HEK293 (cell line): ENCODE measurements around the gene CEP44.

Experiments used
- CTCF ChIA-PET: fragments of 350-600 bp; formaldehyde crosslinking; extraction: SDS; loops from one replicate; lab custom pipeline; 2021; ENCODE audit warnings: antibody characterized with exemption; lab: Yijun Ruan, JAX
- POLR2A ChIA-PET: fragments of 300-600 bp; formaldehyde crosslinking; extraction: SDS; loops from one replicate; lab custom pipeline; 2020; ENCODE audit warnings: antibody characterized with exemption, inconsistent platforms; lab: Yijun Ruan, JAX
- H3K27ac ChIP-seq: fragments of 200-500 bp; sonication (Bioruptor generic); 2 replicates; pipeline ENCODE4 v1.5.1; 2014; ENCODE audit warnings: low read depth, low read length, control low read depth, inconsistent platforms; ENCODE audit errors: extremely low read depth
- H3K36me3 ChIP-seq, 2 experiments: fragments of 200-500 bp in 1 of 2; sonication (Bioruptor generic) in 1 of 2; 1 replicate in 1 of 2; 2 replicates in 1 of 2; pipeline ENCODE4 v1.5.1; 2014 to 2017; ENCODE audit warnings: inconsistent platforms in 2 of 2, low read length in 2 of 2; ENCODE audit not compliant: control insufficient read depth in 2 of 2, insufficient read depth in 1 of 2
- H3K4me1 ChIP-seq: fragments of 200-500 bp; sonication (Bioruptor generic); 2 replicates; pipeline ENCODE4 v1.5.1; 2014; ENCODE audit warnings: mild to moderate bottlenecking, low read length, inconsistent platforms; ENCODE audit not compliant: control insufficient read depth, insufficient read depth
- H3K4me3 ChIP-seq: 2 replicates; pipeline ENCODE4 v1.5.1; 2011; ENCODE audit warnings: low read depth, mild to moderate bottlenecking, control low read depth, low read length, moderate library complexity
- H3K9me3 ChIP-seq: fragments of 200-500 bp; sonication (Bioruptor generic); 2 replicates; pipeline ENCODE4 v1.5.1; 2014; ENCODE audit warnings: low read depth, low read length, inconsistent platforms; ENCODE audit not compliant: control insufficient read depth, insufficient read depth
- ELK4 ChIP-seq: IDR thresholded peaks from 2 replicates; pipeline ENCODE4 v1.6.1; 2011; ENCODE audit warnings: mild to moderate bottlenecking, low read depth, low read length, borderline replicate concordance
- KLF17 ChIP-seq: fragments of 450-650 bp; formaldehyde crosslinking; IDR thresholded peaks from 2 replicates; pipeline ENCODE4 v1.5.1; 2016; ENCODE audit warnings: missing biosample characterization, missing genetic modification characterization
- PRDM6 ChIP-seq: fragments of 450-650 bp; formaldehyde crosslinking; IDR thresholded peaks from 2 replicates; pipeline ENCODE4 v1.5.1; 2017; ENCODE audit warnings: missing biosample characterization, missing genetic modification characterization
- SCRT2 ChIP-seq: fragments of 450-650 bp; formaldehyde crosslinking; IDR thresholded peaks from 2 replicates; pipeline ENCODE4 v1.5.1; 2016; ENCODE audit warnings: missing biosample characterization, missing genetic modification characterization
- SP2 ChIP-seq: fragments of 450-650 bp; formaldehyde crosslinking; IDR thresholded peaks from 2 replicates; pipeline ENCODE4 v1.5.1; 2016; ENCODE audit warnings: missing biosample characterization, missing genetic modification characterization
- ZBTB26 ChIP-seq: fragments of 450-650 bp; formaldehyde crosslinking; optimal IDR thresholded peaks from 2 replicates; pipeline ENCODE3; 2016; ENCODE audit warnings: missing biosample characterization, mild to moderate bottlenecking, missing genetic modification characterization
- ZEB2 ChIP-seq: fragments of 450-650 bp; formaldehyde crosslinking; IDR thresholded peaks from 2 replicates; pipeline ENCODE4 v1.5.1; 2016; ENCODE audit warnings: missing biosample characterization, missing genetic modification characterization
- ZNF146 ChIP-seq: fragments of 450-650 bp; formaldehyde crosslinking; IDR thresholded peaks from 2 replicates; pipeline ENCODE4 v1.5.1; 2016; ENCODE audit warnings: missing biosample characterization, missing genetic modification characterization
- ZNF174 ChIP-seq: fragments of 450-650 bp; formaldehyde crosslinking; IDR thresholded peaks from 2 replicates; pipeline ENCODE4 v1.5.0; 2017; ENCODE audit warnings: missing biosample characterization, mild to moderate bottlenecking, missing genetic modification characterization
- ZNF2 ChIP-seq: fragments of 450-650 bp; formaldehyde crosslinking; IDR thresholded peaks from 2 replicates; pipeline ENCODE4 v1.5.1; 2016; ENCODE audit warnings: missing biosample characterization, missing genetic modification characterization
- ZNF266 ChIP-seq: fragments of 450-650 bp; formaldehyde crosslinking; IDR thresholded peaks from 2 replicates; pipeline ENCODE4 v1.5.1; 2016; ENCODE audit warnings: missing biosample characterization, missing genetic modification characterization, low read depth
- ZNF302 ChIP-seq: fragments of 450-650 bp; formaldehyde crosslinking; IDR thresholded peaks from 2 replicates; pipeline ENCODE4 v1.5.1; 2016; ENCODE audit warnings: missing biosample characterization, missing genetic modification characterization, low read depth
- ZNF561 ChIP-seq: fragments of 450-650 bp; IDR thresholded peaks from 2 replicates; pipeline ENCODE4 v1.5.1; 2018; ENCODE audit warnings: missing biosample characterization, missing genetic modification characterization, borderline replicate concordance
- ZNF600 ChIP-seq: fragments of 450-650 bp; formaldehyde crosslinking; IDR thresholded peaks from 2 replicates; pipeline ENCODE4 v1.5.1; 2016; ENCODE audit warnings: missing biosample characterization, missing genetic modification characterization
- ZNF621 ChIP-seq: fragments of 450-650 bp; formaldehyde crosslinking; IDR thresholded peaks from 2 replicates; pipeline ENCODE4 v1.5.1; 2017; ENCODE audit warnings: missing biosample characterization, missing genetic modification characterization
- ZNF76 ChIP-seq: fragments of 450-650 bp; formaldehyde crosslinking; IDR thresholded peaks from 2 replicates; pipeline ENCODE4; 2016; ENCODE audit warnings: low read depth, missing biosample characterization, missing genetic modification characterization, borderline replicate concordance
- ZNF768 ChIP-seq: fragments of 450-650 bp; formaldehyde crosslinking; IDR thresholded peaks from 2 replicates; pipeline ENCODE4 v1.5.1; 2018; ENCODE audit warnings: missing biosample characterization, mild to moderate bottlenecking, missing genetic modification characterization

The CEP44 gene

GRCh38 chr4:174263445-174263736, 20.3 kb upstream of the CEP44 start (continued):
- TF ChIP-seq ZBTB26 (tag by site-specific recombination) = no peak
- no peak for TF ChIP-seq ZNF621 (tag by site-specific recombination)
- no peak for TF ChIP-seq ZNF768 (tag by site-specific recombination)
- TF ChIP-seq PRDM6 = no peak

- ChIA-PET CTCF (no interaction called here), POLR2A (no interaction called here)
- H3K9me3 ChIP-seq = no peaks in the 10 kb centered on the region
- H3K36me3 ChIP-seq = no peaks in the 10 kb centered on the region
- no peak overlapping the region for H3K4me3 ChIP-seq
- no peak for TF ChIP-seq ZNF174 (tag by site-specific recombination)
- TF ChIP-seq SCRT2 (tag by site-specific recombination) = peak; percentile 49
- TF ChIP-seq ZNF76 = no peak
- TF ChIP-seq ZNF146 (tag by site-specific recombination) = no peak
- 0 out of 2 replicates have a peak, but pooled peaks cover 5% of the 10 kb centered on the region for H3K4me1 ChIP-seq
- no peak overlapping the region for H3K27ac ChIP-seq
These were observed 17.8 kb upstream of the CEP44 start for GRCh38 chr4:174265916-174266315.

GRCh38 chr4:174266416-174266815, 17.3 kb upstream of the CEP44 start:
- H3K4me3 ChIP-seq = no peak overlapping the region
- POLR2A ChIA-PET = no interaction called here
- H3K9me3 ChIP-seq = no peaks in the 10 kb centered on the region
- H3K27ac ChIP-seq = no peak overlapping the region
- 0 out of 2 replicates have a peak, but pooled peaks cover 5% of the 10 kb centered on the region for H3K4me1 ChIP-seq
- CTCF ChIA-PET = interaction anchor here (0.7 kb wide), 1 partner anchor 9 kb away, joined by 3 read pairs; no protein-coding TSS in a partner anchor
- H3K36me3 ChIP-seq = no peaks in the 10 kb centered on the region
- TF ChIP-seq ZNF266 (peak; percentile 82; the same call in 1 of the 2 replicates), ZNF600 (0 out of 2 replicates have a peak, but pooled peaks have one; percentile 43), ZNF302 (no peak)

DNA sequence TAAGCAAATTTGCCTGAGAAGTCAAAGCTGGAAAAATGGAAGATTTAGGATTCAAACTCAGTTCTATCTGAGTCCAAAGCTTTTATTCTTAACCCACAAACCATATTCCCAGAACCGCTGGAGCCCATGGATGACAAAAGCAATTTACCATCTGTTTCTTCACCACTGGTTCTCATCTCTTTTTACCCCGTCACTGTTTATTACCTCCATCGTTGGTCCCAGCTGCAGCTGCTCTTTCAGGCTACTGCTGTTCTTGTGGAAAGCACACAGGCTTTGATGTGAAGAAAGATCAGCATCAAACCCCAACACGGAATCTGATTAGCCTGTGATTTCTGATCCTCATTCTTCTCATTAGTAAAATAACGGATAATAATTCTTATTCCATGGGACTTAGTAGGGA, 9.8 kb upstream of the CEP44 start:
- Histone ChIP-seq H3K36me3 (no peaks in the 10 kb centered on the region), H3K27ac (no peak overlapping the region), H3K9me3 (no peaks in the 10 kb centered on the region), H3K4me3 (no peak overlapping the region), H3K4me1 (no peaks in the 10 kb centered on the region; the same call in 1 of the 2 replicates)
- TF ChIP-seq ZNF600 (no peak), ZNF2 (no peak)
- ChIA-PET POLR2A (no interaction called here), CTCF (no interaction called here)

DNA sequence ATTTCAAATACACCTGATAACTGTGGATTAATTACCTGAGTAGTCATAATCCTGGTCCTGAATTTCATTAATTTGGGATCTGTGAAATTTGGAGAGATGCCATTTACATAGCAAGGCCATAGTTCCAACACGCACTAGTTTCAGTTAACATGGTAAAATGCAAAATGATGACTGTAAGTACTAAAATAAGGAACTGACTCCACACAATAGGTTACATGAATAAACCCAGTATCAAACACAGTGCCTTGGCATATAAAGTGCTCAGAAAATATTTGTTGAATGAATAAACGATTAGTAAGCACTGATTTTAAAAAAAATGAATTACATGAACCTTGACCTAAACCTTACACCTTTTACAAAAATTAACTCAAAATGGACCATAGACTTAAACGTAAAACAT, 9.3 kb upstream of the CEP44 start:
- no peak overlapping the region for H3K4me3 ChIP-seq
- H3K9me3 ChIP-seq = no peaks in the 10 kb centered on the region
- peaks cover 0 to under 1% of the 10 kb centered on the region in 2 experiments; a peak in 1 of 3 replicates for H3K36me3 ChIP-seq
- TF ChIP-seq ELK4 = no peak
- no peak for TF ChIP-seq KLF17 (tag by site-specific recombination)
- TF ChIP-seq SP2 (tag by site-specific recombination) = no peak
- TF ChIP-seq ZNF561 (tag by site-specific recombination) = no peak
- TF ChIP-seq ZEB2 (tag by site-specific recombination) = no peak
- ChIA-PET POLR2A (no interaction called here), CTCF (no interaction called here)
- no peak overlapping the region for H3K27ac ChIP-seq
- H3K4me1 ChIP-seq = no peaks in the 10 kb centered on the region; the same call in 1 of the 2 replicates
